GM20000 (cell line): Measurements from ENCODE around the gene NUF2.

Experiments used
- DNase-seq: peaks from one replicate; pipeline ENCODE4 v3.0.0; 2012; ENCODE audit warnings: low spot score
- CTCF ChIP-seq: IDR thresholded peaks from 2 replicates; pipeline ENCODE4 v1.5.1; 2012; ENCODE audit warnings: mild to moderate bottlenecking, control low read depth; ENCODE audit errors: extremely low read depth, missing control alignments

Gene NUF2

GRCh38 chr1:163295949-163296348 lies 25.8 kb upstream of the NUF2 start:
- no peak for TF ChIP-seq CTCF
- DNase-seq = no peak

- DNase-seq = no peak
- TF ChIP-seq CTCF = no peak
Measured at GRCh38 chr1:163296504-163297263, 25.1 kb upstream of the NUF2 start.

- TF ChIP-seq CTCF = no peak
- DNase-seq = no peak
Measured at GRCh38 chr1:163298365-163298764, 23.4 kb upstream of the NUF2 start.

GRCh38 chr1:163300568-163300967 lies 21.2 kb upstream of the NUF2 start:
- TF ChIP-seq CTCF = no peak
- DNase-seq = no peak

GRCh38 chr1:163303561-163303960 lies 18.2 kb upstream of the NUF2 start:
- no peak for DNase-seq
- no peak for TF ChIP-seq CTCF

GRCh38 chr1:163305441-163305840 lies 16.3 kb upstream of the NUF2 start:
- no peak for TF ChIP-seq CTCF
- no peak for DNase-seq

GRCh38 chr1:163307479-163308171 lies 14.1 kb upstream of the NUF2 start:
- DNase-seq = no peak
- TF ChIP-seq CTCF = no peak
